ENCODE data around the gene KRT15.

KRT15 gene

DNA sequence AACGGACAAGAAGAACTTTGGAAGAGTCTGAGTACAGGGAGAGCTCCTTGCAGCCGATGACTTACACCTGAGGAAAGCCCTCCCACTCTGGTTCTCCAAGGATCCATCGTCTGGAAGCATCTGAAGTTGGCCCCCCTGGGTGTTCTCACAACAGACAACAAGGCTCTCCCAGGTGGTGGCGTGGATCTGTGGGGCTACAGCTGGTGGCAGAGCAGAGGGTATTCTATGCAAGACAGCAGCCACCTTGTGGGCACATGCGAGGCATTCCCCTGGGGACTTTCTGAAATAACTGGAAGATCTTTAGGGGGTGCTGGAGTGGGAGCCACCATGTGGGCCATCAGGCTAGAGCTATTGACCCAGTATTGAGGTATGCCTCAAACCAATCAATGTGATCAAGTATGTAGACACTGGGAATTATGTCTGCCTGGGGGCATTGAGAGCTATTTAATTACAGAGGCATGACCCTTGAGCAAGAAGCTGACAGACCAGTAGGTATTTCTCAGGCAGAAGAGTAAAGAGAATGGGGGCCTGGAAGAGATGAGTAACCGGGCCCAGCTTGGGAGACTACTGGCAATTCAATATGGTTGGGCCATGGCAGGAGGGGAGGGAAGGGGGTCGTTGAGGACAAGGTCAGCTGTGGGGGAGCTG lies 16.3 kb upstream of the KRT15 start:
- H3K4me3 ChIP-seq (ENCODE audit: low read depth, low read length): no peak overlapping the region
- no peak for DNase-seq (ENCODE audit: low read depth, low spot score)
- in situ Hi-C loops (cut with HindIII; ENCODE audit: low sequenced_read_pairs): no loop called here
- TF ChIP-seq, protein P1, sequence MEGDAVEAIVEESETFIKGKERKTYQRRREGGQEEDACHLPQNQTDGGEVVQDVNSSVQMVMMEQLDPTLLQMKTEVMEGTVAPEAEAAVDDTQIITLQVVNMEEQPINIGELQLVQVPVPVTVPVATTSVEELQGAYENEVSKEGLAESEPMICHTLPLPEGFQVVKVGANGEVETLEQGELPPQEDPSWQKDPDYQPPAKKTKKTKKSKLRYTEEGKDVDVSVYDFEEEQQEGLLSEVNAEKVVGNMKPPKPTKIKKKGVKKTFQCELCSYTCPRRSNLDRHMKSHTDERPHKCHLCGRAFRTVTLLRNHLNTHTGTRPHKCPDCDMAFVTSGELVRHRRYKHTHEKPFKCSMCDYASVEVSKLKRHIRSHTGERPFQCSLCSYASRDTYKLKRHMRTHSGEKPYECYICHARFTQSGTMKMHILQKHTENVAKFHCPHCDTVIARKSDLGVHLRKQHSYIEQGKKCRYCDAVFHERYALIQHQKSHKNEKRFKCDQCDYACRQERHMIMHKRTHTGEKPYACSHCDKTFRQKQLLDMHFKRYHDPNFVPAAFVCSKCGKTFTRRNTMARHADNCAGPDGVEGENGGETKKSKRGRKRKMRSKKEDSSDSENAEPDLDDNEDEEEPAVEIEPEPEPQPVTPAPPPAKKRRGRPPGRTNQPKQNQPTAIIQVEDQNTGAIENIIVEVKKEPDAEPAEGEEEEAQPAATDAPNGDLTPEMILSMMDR (IDR thresholded peaks at IDR 0.05; ENCODE audit: low read depth, low read length): no peak

DNA sequence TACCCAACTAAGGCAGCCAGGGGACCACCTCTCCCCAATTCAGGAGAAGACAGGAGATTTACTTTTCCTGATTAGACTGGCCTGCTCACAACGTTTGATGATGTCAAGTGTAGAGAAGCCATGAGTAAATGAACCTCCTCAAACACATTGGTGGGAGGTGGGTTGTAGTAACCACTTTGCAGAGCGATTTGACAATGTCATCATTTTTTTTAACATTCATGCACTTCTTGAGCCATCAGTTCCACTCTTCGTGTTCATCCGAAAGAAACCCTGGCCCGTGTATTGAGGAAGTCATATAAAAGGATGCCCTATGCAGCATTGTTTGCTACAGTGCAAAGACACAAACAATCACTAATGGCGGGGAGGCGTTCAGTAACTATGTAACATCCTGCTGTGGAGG lies 14.9 kb upstream of the KRT15 start:
- H3K4me3 ChIP-seq (ENCODE audit: low read depth, low read length): no peak overlapping the region
- in situ Hi-C loops (cut with HindIII; ENCODE audit: low sequenced_read_pairs): no loop called here
- TF ChIP-seq, protein P1 (IDR thresholded peaks at IDR 0.05; ENCODE audit: low read depth, low read length): no peak
- no peak for DNase-seq (ENCODE audit: low read depth, low spot score)

DNA sequence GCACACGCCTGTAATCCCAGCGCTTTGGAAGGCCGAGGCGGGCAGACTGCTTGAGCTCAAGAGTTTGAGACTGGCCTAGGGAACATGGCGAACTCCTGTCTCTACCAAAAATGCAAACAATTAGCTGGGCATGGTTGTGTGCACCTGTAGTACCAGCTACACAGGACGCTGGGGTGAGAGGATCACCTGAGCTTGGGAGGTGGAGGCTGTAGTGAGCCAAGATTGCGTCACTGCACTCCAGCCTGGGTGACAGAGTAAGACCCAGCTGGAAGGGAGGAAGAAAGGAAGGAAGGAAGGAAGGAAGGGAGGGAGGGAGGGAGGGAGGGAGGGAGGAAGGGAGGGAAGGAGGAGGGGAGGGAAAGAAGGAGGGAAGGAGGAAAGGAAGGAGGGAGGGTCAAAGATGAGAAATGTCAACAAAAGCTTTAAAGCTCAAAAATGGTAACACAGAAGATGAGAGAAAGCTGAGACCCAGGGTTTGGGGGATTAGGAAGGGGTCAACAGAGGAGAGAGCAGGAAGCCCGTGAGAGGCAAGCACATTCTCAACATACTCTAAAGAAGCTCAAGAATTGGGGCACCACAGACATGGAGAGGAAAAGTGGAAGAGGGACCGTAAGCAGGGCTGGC lies 14.4 kb upstream of the KRT15 start:
- TF ChIP-seq, protein P1 (IDR thresholded peaks at IDR 0.05; ENCODE audit: low read depth, low read length): no peak

DNA sequence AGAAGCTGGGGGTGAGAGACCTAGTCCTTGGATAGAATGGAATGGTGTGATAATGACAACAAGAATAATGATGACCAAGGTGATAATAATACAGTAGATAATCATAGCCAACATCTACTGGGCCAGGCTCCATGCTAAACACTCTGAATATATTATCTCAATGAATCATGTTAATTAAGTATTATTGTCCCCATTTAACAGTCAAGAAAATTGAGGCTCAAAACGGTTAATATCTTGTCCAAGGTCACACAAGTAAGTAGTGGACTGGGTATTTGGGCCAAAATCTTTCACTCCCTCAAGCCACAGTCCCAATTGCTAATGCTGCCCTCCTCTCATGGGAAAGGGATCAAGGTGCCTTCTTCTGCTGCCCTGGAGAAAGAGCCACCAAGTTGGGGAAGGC lies 13.3 kb upstream of the KRT15 start:
- in situ Hi-C loops (cut with HindIII; ENCODE audit: low sequenced_read_pairs): no loop called here
- TF ChIP-seq, protein P1 (IDR thresholded peaks at IDR 0.05; ENCODE audit: low read depth, low read length): no peak
- DNase-seq (ENCODE audit: low read depth, low spot score): no peak
- no peak overlapping the region for H3K4me3 ChIP-seq (ENCODE audit: low read depth, low read length)

More for the DNA sequence above, 14.4 kb upstream of the KRT15 start:
- in situ Hi-C loops (cut with HindIII; ENCODE audit: low sequenced_read_pairs): no loop called here
- H3K4me3 ChIP-seq (ENCODE audit: low read depth, low read length): no peak overlapping the region
- DNase-seq (ENCODE audit: low read depth, low spot score): no peak

DNA sequence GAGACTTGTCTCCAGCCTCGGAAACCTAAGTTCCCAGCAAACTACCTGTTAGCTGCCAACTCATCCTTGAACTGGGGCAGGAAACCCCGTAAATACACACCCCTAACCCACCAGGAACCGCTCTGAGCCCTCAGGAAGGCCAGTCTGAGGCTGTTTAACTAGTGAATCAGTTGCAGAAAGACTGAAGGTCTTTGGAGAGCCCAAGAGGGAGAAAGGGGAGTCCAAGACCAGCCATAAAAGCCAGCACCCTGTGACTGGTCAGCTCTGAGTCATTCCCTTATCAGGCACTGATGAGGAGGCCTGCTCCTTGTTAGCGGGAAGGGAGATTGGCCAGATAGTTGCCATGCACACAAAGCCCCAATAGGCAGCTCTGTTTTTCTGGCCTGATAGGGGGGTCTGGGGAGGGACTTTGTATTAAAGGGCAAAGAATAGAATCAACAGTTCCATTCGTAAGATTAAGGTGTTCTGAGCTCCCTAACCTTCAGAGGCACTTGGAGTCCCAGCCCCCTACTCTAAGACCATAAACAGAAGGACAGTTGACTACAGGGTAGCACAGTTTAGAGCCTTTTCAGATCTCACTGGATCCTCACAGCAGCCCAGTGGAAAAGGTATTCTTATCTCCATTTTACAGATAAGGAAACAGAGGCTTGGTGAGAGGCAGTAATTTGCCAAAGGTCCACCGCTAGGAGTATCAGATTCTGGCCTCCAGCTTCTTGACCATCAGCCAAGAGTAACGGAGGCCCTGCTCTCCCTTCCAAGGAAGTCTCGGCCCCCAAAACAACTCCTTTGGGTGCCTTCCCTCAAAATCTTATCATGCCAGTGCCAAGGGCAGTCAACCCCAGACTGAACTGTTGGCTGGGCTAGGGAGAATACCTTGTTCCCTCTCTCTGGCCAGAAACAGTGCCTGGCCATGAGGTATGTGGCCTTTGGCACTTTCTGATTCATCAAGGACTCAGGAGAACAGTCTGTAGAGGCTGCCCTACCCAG lies 11.7 kb upstream of the KRT15 start:
- H3K4me3 ChIP-seq (ENCODE audit: low read depth, low read length): no peak overlapping the region
- in situ Hi-C loops (cut with HindIII; ENCODE audit: low sequenced_read_pairs): no loop called here
- TF ChIP-seq, protein P1 (IDR thresholded peaks at IDR 0.05; ENCODE audit: low read depth, low read length): no peak
- peak; percentile 87 for DNase-seq (ENCODE audit: low read depth, low spot score)

DNA sequence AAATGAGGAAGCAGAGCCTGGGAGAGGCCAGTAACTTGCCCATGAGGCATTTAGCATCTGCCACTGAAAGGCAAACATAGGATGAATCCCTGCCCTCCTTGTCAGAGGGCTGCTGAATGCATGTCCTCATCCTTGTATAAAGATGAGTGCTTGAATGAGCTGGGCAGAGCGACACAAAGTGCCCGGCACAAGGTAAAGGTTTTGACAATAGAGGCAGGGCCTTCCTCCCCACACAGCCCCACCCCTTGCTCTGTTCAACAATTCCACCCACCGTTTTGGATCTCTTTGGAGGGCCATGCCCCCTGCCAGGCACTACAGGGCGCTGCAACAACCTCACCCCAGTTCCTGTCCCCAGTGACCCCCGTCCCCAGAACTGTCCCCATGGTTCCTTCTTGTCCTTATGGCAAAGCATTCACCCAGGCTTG lies 10.8 kb upstream of the KRT15 start:
- TF ChIP-seq, protein P1 (IDR thresholded peaks at IDR 0.05; ENCODE audit: low read depth, low read length): no peak
- DNase-seq (ENCODE audit: low read depth, low spot score): no peak
- no peak overlapping the region for H3K4me3 ChIP-seq (ENCODE audit: low read depth, low read length)
- in situ Hi-C loops (cut with HindIII; ENCODE audit: low sequenced_read_pairs): no loop called here

Data from astrocyte of the spinal cord (primary cell).